NCI-H82 (cell line): ENCODE measurements around the gene CTSD.

Source experiments
- DNase-seq: peaks from one replicate; lab custom pipeline; 2025; lab: John Stamatoyannopoulos, UW

The CTSD gene

DNA sequence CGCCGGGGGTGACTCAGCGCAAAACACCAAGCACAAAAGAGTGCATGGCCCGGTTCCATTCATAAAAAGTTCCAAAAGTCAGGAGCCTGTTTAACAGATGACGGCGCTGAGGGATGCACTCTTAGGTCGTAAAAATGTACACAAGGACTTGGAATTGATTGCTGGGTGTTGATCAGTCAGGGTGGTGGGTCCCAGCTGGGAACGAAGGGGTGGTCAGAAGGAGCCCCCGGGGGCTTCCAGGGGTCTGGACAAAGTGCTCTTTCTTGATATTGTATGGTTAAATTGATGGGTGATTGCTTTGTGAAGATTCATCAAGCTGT is 34.1 kb downstream of the CTSD start:
- no peak for DNase-seq

DNA sequence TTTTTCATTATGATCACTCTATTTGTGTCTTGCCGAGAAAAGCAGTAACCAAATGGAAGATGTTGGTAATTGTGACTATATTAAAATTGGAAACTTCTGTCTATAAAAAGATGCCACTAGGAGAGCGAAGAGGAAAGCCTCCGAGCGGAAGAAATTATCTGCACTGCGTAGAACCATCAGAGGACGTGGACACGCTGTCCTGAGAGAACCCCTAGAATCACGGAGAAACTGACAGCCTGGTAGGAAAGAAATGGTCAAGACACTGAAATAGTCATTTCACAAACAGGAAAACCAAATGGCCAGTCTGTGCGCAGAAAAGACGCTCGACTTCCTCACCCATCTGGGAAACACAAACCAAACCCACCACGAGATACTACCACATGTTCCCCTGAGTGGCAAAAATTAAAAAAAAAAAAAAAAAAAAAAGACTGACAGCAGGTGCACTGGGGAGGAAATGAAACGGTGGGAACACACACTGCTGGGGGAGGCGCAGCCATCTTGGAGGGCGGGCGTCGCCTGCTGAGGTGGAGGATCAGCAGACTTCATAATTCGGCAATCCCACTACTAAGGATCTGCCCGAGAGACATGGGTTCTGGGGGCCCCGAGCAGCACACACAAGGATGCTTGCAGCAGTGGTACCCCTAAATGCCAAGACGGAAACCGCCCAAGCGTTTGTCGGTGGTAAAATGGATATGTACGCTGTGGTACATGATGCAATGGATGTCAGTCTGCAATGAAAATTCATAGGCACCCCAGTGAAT is 34.6 kb downstream of the CTSD start:
- no peak for DNase-seq

- no peak for DNase-seq
Observed at GRCh38 chr11:1728301-1728700, 35.4 kb downstream of the CTSD start.

DNA sequence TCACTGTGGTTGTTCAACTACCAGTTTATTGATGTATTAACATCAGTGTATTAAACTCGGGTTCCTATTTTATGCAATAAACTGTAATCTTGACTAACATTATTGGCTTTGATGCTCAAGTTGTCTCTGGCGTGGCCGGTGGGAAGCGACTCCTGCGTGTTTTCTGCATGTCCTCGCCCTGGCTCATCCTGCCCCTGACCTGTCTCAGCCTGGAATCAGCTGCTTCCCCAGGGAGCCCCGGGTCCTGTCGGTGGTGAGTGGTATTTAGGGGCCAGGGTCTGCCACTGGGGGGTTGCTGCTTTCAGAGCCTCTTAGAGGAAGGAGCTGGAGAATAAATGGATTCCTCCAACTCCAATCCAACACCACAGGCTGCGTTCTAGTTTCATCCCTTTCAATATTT is 35.9 kb downstream of the CTSD start:
- no peak for DNase-seq

GRCh38 chr11:1727096-1727690 is 36.5 kb downstream of the CTSD start:
- no peak for DNase-seq

DNA sequence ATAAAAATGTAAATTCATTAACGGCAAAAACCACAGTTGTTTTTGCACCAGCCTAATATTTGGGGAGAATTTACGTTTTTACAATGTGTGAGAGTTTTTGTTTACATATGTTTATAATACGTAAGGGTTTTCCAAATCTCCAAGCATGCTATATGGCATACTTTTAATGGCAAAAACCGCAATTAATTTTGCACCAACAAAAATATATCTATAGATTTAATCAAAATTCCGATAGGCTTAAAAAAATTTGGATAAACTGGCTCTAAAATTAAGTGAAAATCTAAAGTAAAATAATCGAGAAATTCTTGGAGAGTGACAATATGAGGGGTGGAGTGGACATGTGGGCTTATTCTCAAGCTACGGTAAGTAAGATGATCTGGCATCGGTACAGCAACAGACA is 43.9 kb downstream of the CTSD start:
- DNase-seq = no peak

GRCh38 chr11:1718326-1718725 is 45.4 kb downstream of the CTSD start:
- no peak for DNase-seq

- no peak for DNase-seq
Observed at GRCh38 chr11:1717745-1718144, 46.0 kb downstream of the CTSD start.

- no peak for DNase-seq
Observed at GRCh38 chr11:1714908-1715885, 48.5 kb downstream of the CTSD start.

DNA sequence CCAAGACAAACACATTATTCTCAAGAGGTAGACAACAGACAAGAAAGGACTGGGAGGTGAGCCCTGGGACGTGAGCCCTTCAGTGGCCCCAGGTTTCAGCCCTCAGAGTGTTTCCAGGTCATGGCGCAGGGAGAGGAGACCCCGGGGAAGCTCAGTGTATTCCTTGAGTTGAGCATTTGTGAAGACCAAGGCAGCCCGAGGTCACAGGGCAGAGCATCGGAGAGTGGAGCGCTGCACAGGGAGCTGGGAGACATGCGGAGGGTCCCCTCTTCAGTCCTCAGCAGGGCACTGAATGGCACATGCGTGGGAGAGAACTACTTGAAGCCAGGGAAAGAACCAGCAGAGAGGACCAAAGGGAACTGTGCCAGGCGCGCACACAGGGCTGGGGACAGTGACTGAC is 55.0 kb downstream of the CTSD start:
- no peak for DNase-seq

DNA sequence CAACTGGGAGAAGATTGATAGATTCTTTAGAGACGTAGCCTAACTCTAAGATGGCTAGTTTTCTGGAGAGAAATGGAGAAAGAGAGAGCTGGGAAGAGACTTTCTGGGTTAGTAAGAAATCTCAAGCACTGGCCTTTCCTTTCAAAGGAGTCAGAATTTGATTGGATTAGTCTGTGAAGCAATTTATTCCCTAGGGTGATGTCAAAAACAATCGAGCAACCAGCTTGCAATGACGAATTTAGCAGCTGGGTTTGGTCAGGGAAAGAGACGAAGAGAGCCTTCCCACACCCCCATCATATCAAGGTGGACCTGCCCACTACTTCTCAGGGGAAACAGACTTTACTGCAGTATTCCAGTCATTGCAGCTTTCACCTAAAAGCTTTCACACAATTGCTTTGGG is 56.0 kb downstream of the CTSD start:
- peak; percentile 9 for DNase-seq

DNA sequence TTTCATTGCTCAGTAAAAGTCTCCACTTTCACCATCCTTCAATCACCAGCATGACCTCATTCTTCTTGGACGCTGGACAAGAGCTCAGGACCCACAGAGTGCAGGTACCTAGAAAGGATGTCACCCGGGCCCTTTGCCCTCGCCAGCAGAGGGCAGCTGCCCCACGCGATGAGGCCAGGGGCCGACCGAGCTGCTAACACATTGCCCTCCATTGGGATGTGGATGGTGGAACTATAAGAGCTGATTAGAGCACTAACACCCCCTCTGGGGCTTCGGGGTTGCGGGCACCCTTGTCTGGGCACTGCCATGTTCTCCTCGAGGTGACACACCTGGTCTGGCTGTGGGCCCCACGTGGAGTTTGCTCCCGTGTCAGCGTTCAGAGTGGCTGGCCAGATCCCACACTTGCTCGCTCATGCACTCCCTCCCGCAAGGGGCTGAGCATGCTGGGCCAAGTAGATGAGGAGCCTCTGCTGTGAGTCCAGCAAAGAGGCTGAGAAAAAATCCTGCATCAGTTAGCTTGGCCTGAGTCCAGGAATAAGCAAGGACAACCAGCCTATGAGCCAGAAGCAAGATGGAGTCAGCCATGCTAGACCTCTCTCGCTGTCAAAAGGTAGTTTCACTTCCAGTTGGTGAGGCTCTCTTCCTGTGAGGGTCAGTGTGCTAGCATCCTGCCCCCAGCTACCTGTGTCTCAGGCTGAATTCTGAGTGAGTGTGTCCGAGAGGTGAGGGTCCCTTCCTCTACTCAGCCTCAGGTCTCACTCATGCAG is 56.9 kb downstream of the CTSD start:
- peak; percentile 2 for DNase-seq

DNA sequence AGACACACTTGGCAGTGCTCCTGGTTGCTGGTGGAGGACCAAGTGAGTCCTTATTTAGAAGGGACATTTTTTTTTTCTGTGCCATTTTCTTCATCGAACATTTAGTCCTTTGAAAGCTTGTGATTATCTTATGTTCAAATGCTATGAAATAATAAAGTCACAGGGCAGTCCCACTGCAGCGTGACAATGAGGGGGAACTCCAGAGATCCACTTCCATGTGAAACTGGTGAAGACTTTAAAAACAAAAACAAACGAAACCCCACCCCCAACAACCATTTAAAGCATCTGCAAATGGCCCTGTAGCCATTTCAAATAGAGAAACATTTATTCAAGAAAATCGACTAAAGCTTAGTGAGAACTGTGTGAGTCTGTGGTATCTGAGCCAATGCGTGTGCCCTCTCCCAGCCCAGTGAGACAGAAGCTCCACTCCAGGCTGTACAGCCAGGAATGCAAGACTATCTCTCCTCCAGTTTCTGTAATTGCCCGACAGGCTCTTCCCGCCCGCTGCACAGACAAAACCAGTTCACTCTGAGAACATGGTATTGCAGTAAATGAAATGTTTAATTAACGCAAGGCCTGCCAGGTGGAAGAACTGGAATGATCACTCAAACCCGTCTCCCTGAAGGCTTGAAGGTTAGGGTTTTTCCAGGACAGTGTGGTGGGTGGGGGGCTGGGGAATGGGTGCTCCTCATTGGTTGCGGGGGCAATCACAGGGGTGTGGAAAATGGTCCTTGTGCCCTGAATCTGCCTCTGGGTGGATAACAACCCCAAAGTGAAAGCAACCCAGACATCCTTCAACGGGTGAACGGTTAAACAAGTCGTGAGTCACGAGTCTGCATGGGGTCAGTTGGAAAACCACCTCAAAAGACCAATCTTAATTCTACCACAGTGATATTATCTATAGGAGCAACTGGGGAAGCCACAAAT is 58.3 kb downstream of the CTSD start:
- no peak for DNase-seq

- DNase-seq = no peak
Observed at GRCh38 chr11:1703146-1703545, 60.6 kb downstream of the CTSD start.
